K562 (cell line): ENCODE results near the gene DHX57. TPM values are rescaled to one million over a fixed set of nuclear protein-coding genes. Genes with fewer than 3 reads are reported as not detected.

Experiments used
- AFF4 ChIP-seq: sonication (generic); formaldehyde crosslinking; IDR thresholded peaks from 2 replicates; pipeline ENCODE4 v1.8.0; 2023; ENCODE audit warnings: mild to moderate bottlenecking, missing genetic modification reagents
- CHD2 ChIP-seq: IDR thresholded peaks from 2 replicates; pipeline ENCODE4 v1.6.1; 2011; ENCODE audit warnings: low read depth, low read length
- EGR1 ChIP-seq: fragments of 450-650 bp; conservative IDR thresholded peaks from 2 replicates; pipeline ENCODE4 v1.6.1; 2017; ENCODE audit warnings: mild to moderate bottlenecking
- EHMT2 ChIP-seq: fragments of 450-650 bp; IDR thresholded peaks from 2 replicates; pipeline ENCODE4 v1.6.1; 2018; ENCODE audit warnings: antibody characterized with exemption
- HNRNPL ChIP-seq: fragments of 200-400 bp; formaldehyde crosslinking; IDR thresholded peaks from 2 replicates; pipeline ENCODE4 v1.6.1; 2017; ENCODE audit warnings: low read depth, mild to moderate bottlenecking, low read length
- MAFF ChIP-seq: IDR thresholded peaks from 2 replicates; pipeline ENCODE4 v1.6.1; 2012; ENCODE audit warnings: low read length, improper control_type of control experiment
- MXI1 ChIP-seq: IDR thresholded peaks from 2 replicates; pipeline ENCODE4 v1.6.1; 2011; ENCODE audit warnings: low read depth, mild to moderate bottlenecking, improper control_type of control experiment, low read length
- NFE2L1 ChIP-seq: fragments of 450-650 bp; IDR thresholded peaks from 2 replicates; pipeline ENCODE4 v1.6.1; 2016; ENCODE audit warnings: missing genetic modification characterization, low read depth, mild to moderate bottlenecking, missing compliant biosample characterization, moderate library complexity, borderline replicate concordance
- NFIX ChIP-seq: fragments of 250-450 bp; sonication (Bioruptor Pico); IDR thresholded peaks from 2 replicates; pipeline ENCODE4 v1.4.0; 2020; ENCODE audit warnings: low read depth, mild to moderate bottlenecking, moderate library complexity
- POLR2G ChIP-seq: fragments of 200-400 bp; formaldehyde crosslinking; IDR thresholded peaks from 2 replicates; pipeline ENCODE4 v1.6.1; 2017; ENCODE audit warnings: low read depth, mild to moderate bottlenecking, antibody characterized with exemption, low read length, moderate library complexity
- RBFOX2 ChIP-seq: fragments of 200-400 bp; formaldehyde crosslinking; IDR thresholded peaks from 2 replicates; pipeline ENCODE4 v1.6.1; 2017; ENCODE audit warnings: low read depth, mild to moderate bottlenecking, low read length, moderate library complexity
- RREB1 ChIP-seq: fragments of 250-450 bp; sonication (Bioruptor Pico); IDR thresholded peaks from 2 replicates; pipeline ENCODE4 v1.4.0; 2020
- SIN3B ChIP-seq: fragments of 450-650 bp; IDR thresholded peaks from 2 replicates; pipeline ENCODE4 v1.6.1; 2017; ENCODE audit warnings: low read depth, mild to moderate bottlenecking, moderate library complexity
- TBL1XR1 ChIP-seq, 2 experiments: IDR thresholded peaks; 2 replicates each; pipeline ENCODE4 v1.6.1; 2012; ENCODE audit warnings: improper control_type of control experiment in 2 of 2, low read length in 2 of 2, mild to moderate bottlenecking in 1 of 2
- YBX1 ChIP-seq: fragments of 450-650 bp; IDR thresholded peaks from 2 replicates; pipeline ENCODE4 v1.7.1; 2016; ENCODE audit warnings: mild to moderate bottlenecking
- polyA plus RNA-seq, 8 experiments: library from polyadenylated mRNA; depleted of rRNA in 4 of 8; stranded (reverse) in 5 of 8; unstranded in 3 of 8; fragments of >200 nt; fragmentation: Nextera tagmentation in 2 of 8; fragmentation: Illumina TruSeq in 1 of 8; extraction: Ambion mirVana in 2 of 8; extraction: Trizol in 1 of 8; gene quantifications; 2 replicates each; pipeline versions ENCODE4 v1.2.1 to v1.2.3, GENCODE V29; 2011 to 2014; ENCODE audit warnings: inconsistent platforms in 1 of 8, missing spikeins in 1 of 8
- total RNA-seq, 7 experiments: library from RNA; depleted of rRNA in 6 of 7; stranded (reverse); fragments of >200 nt in 6 of 7; fragmentation: Illumina TruSeq in 2 of 7; extraction: Trizol in 2 of 7; gene quantifications; 2 replicates each; pipeline versions ENCODE4 v1.2.1 to v1.2.3, GENCODE V29; 2011 to 2021; ENCODE audit warnings: low replicate concordance in 1 of 7

DHX57 gene
- total and polyA plus RNA-seq, 9 of the 15 experiments (the other 6 are each of a cell fraction or from before 2014, with no cell fraction given), result 7.4 to 23.6 (median 17.9) TPM

DNA sequence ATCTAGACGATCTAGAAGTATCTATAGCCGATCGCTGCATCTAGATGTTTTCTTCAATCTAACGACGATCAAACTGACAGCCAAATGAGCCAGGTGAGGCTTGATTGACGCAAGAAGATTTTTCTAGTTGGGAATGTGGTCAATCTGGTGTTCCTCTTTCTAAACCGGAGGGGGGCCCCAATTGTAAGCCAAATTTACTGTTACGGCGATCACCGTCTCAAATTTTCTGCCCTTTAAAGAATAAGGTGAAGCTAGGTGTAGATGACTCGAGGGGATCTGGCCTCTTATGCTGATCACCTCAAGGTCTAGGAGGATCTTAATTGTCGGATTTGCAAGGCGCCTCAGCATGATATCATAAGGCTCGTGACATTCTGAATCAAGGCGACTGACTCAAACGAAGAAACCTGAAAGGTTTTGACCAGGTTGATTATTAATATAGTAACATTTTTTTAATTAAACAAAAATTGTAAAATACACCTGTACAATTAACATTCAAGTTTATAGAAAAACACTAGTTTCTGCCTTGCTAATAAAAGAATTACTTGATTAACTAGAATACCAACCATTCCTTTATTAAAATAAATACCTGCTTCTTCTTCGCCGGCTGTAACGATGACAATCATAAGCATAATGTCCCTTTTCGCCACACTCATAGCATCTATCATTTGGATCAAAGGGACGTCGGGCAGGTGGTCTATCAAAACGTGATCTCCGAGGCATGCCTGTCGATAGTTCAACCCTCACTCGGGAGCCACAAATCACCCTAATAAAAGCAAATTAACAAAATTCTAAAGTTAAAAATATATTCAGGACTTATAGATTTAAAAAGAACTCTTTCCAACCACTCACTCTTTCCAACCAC is 126.6 kb downstream of the DHX57 start (continued):
- TF ChIP-seq AFF4, result peak; percentile 74
- peak; percentile 7 for TF ChIP-seq HNRNPL
- TF ChIP-seq YBX1, result no peak
- TF ChIP-seq RBFOX2, result peak; percentile 65
- TF ChIP-seq NFE2L1 (tag), result no peak
- TF ChIP-seq TBL1XR1 (IDR thresholded peaks at IDR 0.05; ENCODE audit: low read length in 2 of 2), result peak in 1 of 2 experiments; percentile 34; a peak in 1 of 4 replicates
- TF ChIP-seq EGR1, result no peak
- no peak; the same call in 1 of the 2 replicates for TF ChIP-seq MAFF
- no peak for TF ChIP-seq SIN3B
- TF ChIP-seq NFIX (CRISPR knock-in tag), result no peak
- peak; percentile 59 for TF ChIP-seq POLR2G
- 0 out of 2 replicates have a peak, but pooled peaks have one; percentile 4 for TF ChIP-seq CHD2
- TF ChIP-seq EHMT2, result no peak
- 0 out of 2 replicates have a peak, but pooled peaks have one; percentile 20 for TF ChIP-seq MXI1
- no peak for TF ChIP-seq RREB1
